ENCODE measurements around the gene SENP6. TPM values are rescaled to one million over a fixed set of nuclear protein-coding genes. Genes with fewer than 3 reads are reported as not detected.
A peak's percentile ranks its signal among the peaks of the same experiment; 100 is the strongest.

SENP6 gene
- total and polyA plus RNA-seq, 9 of the 15 experiments (the other 6 are each of a cell fraction or from before 2014, with no cell fraction given), result 11.1 to 79.4 (median 46.8) TPM

DNA sequence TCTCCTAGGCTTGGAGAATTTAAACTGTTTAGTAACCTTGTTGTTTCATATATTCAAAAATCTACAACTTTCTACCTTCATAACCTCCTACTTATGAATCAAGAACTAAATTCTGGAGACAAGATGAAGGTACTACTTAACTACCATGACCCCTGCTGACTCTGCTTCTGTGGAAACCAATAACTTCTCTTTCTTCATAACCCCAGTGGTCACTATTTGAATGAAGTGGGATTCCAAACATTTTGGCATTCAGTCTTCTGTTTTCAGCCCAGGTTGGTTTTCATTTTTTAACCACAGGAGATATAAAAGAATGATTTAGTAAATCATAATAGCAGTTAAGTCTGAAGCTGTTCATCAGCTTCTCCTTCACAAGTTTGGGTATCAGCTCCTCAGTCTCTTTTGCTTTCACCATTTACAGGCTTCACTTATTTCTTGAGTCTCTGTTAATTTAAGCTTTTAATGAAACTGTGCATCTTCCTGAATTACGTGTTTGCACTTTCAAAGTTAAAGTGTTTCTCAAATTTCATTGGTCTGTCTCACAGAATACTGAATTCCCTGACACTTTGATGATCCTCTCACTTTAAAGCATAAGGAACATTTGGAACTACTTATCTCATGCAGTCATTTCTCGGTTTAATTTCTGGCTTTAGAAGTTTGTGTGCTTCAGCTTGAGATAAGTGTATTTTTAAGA, 9.5 kb downstream of the SENP6 start:
- peaks cover 12 to 51% of the 10 kb centered on the region in 2 experiments for H3K4me1 ChIP-seq (replicated peaks in 1 of 2; ENCODE audit: control insufficient read depth in 2 of 2, insufficient read depth in 2 of 2, low read length in 2 of 2)
- TF ChIP-seq ZNF24 (IDR thresholded peaks at IDR 0.05), result no peak
- TF ChIP-seq, protein P1, sequence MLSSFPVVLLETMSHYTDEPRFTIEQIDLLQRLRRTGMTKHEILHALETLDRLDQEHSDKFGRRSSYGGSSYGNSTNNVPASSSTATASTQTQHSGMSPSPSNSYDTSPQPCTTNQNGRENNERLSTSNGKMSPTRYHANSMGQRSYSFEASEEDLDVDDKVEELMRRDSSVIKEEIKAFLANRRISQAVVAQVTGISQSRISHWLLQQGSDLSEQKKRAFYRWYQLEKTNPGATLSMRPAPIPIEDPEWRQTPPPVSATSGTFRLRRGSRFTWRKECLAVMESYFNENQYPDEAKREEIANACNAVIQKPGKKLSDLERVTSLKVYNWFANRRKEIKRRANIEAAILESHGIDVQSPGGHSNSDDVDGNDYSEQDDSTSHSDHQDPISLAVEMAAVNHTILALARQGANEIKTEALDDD (IDR thresholded peaks at IDR 0.05), result peak; percentile 2; the same call in 1 of the 2 replicates
- TF ChIP-seq LARP7 (IDR thresholded peaks at IDR 0.05), result no peak
- TF ChIP-seq ZNF76 (CRISPR knock-in tag; IDR thresholded peaks at IDR 0.05; ENCODE audit: borderline replicate concordance), result no peak
- DNase-seq (ENCODE audit: extremely low read depth in 1 of 4, low spot score in 3 of 4) (no peak), FAIRE-seq (no peak), ATAC-seq (0 out of 3 replicates have a peak, but pooled peaks have one; percentile 13)
- WGBS (ENCODE audit: insufficient coverage, low coverage, missing lambda C conversion rate), result 25% methylated on average over 2 of the region's 2 CpGs
- no peak overlapping the region for H2AFZ ChIP-seq (ENCODE audit: low read depth, low read length)
- no peak overlapping the region for H3K4me2 ChIP-seq (ENCODE audit: insufficient read depth, low read length)
- in situ Hi-C loops (cut with MboI) (no loop called here), intact Hi-C loops (cut with micrococcal nuclease) (no loop called here)
- CTCF ChIA-PET (ENCODE audit: low intra/inter-chr PET ratio), result no interaction called here
- no peaks in the 10 kb centered on the region for H3K27me3 ChIP-seq (ENCODE audit: control insufficient read depth in 2 of 2, insufficient read depth in 2 of 2, low read length in 2 of 2)
- no TSS peak for BruUV-seq (replicated peaks)
- H3K27ac ChIP-seq (ENCODE audit: extremely low read depth, low read depth, low read length), result no peak overlapping the region
- no peaks in the 10 kb centered on the region for H3K9me1 ChIP-seq (ENCODE audit: control insufficient read depth, insufficient read depth, low read length)
- H3K36me3 ChIP-seq (ENCODE audit: control insufficient read depth, insufficient read depth, low read length), result peaks cover 8% of the 10 kb centered on the region; the same call in 2 of the 3 replicates
- no peak overlapping the region for H3K9ac ChIP-seq (ENCODE audit: insufficient read depth in 1 of 2, low read depth in 2 of 2, low read length in 2 of 2)
- H3K9me3 ChIP-seq (replicated peaks; ENCODE audit: control insufficient read depth, insufficient read depth, low read depth, low read length), result no peaks in the 10 kb centered on the region
- POLR2A ChIA-PET, result interaction anchor here (3.5 to 4.6 kb wide), 2 partner anchors 9 to 10 kb away, joined by 15 to 31 read pairs; partner anchors contain the start of gene SENP6
- peaks cover 100% of the 10 kb centered on the region for H3K79me2 ChIP-seq (ENCODE audit: control insufficient read depth, insufficient read depth, low read length)
- peaks cover 12% of the 10 kb centered on the region; the same call in 1 of the 2 replicates for H4K20me1 ChIP-seq (replicated peaks; ENCODE audit: control insufficient read depth, insufficient read depth, low read length)
- no peak overlapping the region for H3K4me3 ChIP-seq

Measured in K562 (cell line).